NCI-H2196 (cell line): ENCODE measurements around the gene SLC26A4.

Experiments used
- DNase-seq: peaks from one replicate; lab custom pipeline; 2025; ENCODE audit not compliant: unreplicated experiment; lab: John Stamatoyannopoulos, UW

Gene SLC26A4

GRCh38 chr7:107743567-107744344 is 83.1 kb downstream of the SLC26A4 start, which contains the start of gene CBLL1:
CBLL1 (plus strand) TSS chr7:107744142; CDS start chr7:107744164, 22 bp downstream.
- peak; percentile 96 for DNase-seq

GRCh38 chr7:107744345-107744750 is 83.7 kb downstream of the SLC26A4 start:
- DNase-seq: peak; percentile 49

DNA sequence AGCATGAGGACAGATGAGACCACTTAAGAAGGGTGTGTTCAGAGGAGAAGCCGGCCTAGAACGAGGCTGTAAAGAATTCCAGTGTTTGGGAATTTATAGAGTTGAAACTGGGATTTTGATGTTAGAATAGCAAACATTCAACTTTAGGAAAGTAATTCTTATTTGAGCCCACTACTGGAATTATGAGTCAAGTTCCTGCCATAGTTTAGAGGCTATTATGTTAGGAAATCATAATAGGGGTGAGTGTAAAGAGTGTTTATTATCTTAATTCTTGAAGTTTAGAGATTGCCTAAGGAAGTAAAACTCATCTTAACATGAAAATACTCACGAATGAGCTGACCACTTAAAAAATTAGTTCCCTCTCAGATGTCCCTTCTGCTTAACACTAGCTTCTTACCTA is 85.4 kb downstream of the SLC26A4 start:
- DNase-seq: no peak

DNA sequence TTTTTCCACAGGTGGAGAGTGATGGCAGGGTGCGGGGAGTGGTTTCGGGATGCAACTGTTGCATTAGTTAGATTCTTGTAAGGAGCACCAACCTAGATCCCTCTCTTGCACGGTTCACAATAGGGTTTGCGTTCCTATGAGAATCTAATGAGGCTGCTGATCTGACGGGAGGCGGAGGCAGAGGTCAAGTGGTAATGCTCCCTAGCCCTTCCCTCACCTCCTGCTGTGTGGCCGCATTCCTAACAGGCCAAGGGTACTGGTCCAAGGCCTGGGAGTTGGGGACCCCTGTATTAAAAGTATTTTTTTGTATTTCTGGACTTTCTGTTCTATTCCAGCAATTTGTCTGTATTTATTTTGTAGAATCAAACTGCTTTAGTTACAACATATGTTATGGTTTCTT is 90.5 kb downstream of the SLC26A4 start:
- no peak for DNase-seq

- DNase-seq: no peak
These were observed 94.0 kb downstream of the SLC26A4 start for GRCh38 chr7:107754642-107755041.

GRCh38 chr7:107758667-107759066 is 98.0 kb downstream of the SLC26A4 start:
- DNase-seq: no peak

GRCh38 chr7:107767391-107767790 is 106.8 kb downstream of the SLC26A4 start:
- no peak for DNase-seq
